SK-N-SH treated with all-trans-retinoic acid at 6 μM for 48 hours (cell line): Measurements from ENCODE around the gene PRMT1.

Experiments used
- ARNTL ChIP-seq: fragments of 450-650 bp; formaldehyde crosslinking; IDR thresholded peaks from 2 replicates; pipeline ENCODE4 v1.5.0; 2020; ENCODE audit warnings: low read depth, mild to moderate bottlenecking, moderate library complexity, borderline replicate concordance
- GLIS3 ChIP-seq: fragments of 250-450 bp; sonication (Bioruptor Pico); IDR thresholded peaks from 2 replicates; pipeline ENCODE4 v1.5.0; 2020; ENCODE audit warnings: mild to moderate bottlenecking, moderate library complexity
- ISL1 ChIP-seq: fragments of 250-450 bp; sonication (Bioruptor Pico); IDR thresholded peaks from 2 replicates; pipeline ENCODE4 v2.1.2; 2022; ENCODE audit warnings: mild to moderate bottlenecking, moderate library complexity
- OSR1 ChIP-seq: fragments of 250-450 bp; sonication (Bioruptor Pico); IDR thresholded peaks from 2 replicates; pipeline ENCODE4 v1.8.0; 2022; ENCODE audit warnings: moderate library complexity, mild to moderate bottlenecking, inconsistent platforms
- TOX ChIP-seq: fragments of 250-450 bp; sonication (Bioruptor Pico); IDR thresholded peaks from 2 replicates; pipeline ENCODE4 v1.8.0; 2021; ENCODE audit warnings: mild to moderate bottlenecking, moderate library complexity, borderline replicate concordance
- ZC3H10 ChIP-seq: fragments of 250-450 bp; sonication (Bioruptor Pico); IDR thresholded peaks from 2 replicates; pipeline ENCODE4 v1.5.1; 2021; ENCODE audit warnings: mild to moderate bottlenecking, moderate library complexity
- ZFP3 ChIP-seq: fragments of 250-450 bp; sonication (Bioruptor Pico); IDR thresholded peaks from 2 replicates; pipeline ENCODE4 v1.5.0; 2020; ENCODE audit warnings: mild to moderate bottlenecking, moderate library complexity
- ZFP30 ChIP-seq: fragments of 450-650 bp; formaldehyde crosslinking; IDR thresholded peaks from 2 replicates; pipeline ENCODE4 v1.5.0; 2022; ENCODE audit warnings: mild to moderate bottlenecking, moderate library complexity
- TF ChIP-seq, protein P1 (sequence below): fragments of 250-450 bp; sonication (Bioruptor Pico); IDR thresholded peaks from 2 replicates; pipeline ENCODE4 v1.8.0; 2021; ENCODE audit warnings: low read depth, mild to moderate bottlenecking, moderate library complexity, borderline replicate concordance
- TF ChIP-seq, protein P2 (sequence below): fragments of 250-450 bp; sonication (Bioruptor Pico); IDR thresholded peaks from 2 replicates; pipeline ENCODE4 v1.8.0; 2020; ENCODE audit warnings: mild to moderate bottlenecking, moderate library complexity, borderline replicate concordance
- TF ChIP-seq, protein P3 (sequence below): fragments of 250-450 bp; sonication (Bioruptor Pico); IDR thresholded peaks from 2 replicates; pipeline ENCODE4 v1.5.1; 2021; ENCODE audit warnings: mild to moderate bottlenecking, moderate library complexity

DNA sequence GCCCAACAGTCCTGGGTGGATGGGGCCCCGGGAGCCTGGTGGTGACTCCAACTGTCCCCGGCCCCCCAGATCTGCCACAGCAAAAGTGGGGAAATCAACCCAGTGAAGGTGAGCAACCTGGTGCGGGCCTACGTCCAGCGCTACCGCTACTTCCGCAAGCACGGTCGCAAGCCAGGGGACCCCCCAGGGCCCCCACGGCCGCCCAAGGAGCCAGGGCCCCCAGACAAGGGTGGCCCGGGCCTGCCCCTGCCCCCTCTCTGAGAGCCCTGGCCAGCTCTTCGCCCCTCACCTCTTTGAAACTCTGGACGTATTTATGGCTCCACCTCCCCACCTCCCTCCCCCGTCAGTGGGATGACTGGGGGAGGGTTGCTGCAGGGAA lies 18.9 kb upstream of the PRMT1 start:
- TF ChIP-seq, protein P1, sequence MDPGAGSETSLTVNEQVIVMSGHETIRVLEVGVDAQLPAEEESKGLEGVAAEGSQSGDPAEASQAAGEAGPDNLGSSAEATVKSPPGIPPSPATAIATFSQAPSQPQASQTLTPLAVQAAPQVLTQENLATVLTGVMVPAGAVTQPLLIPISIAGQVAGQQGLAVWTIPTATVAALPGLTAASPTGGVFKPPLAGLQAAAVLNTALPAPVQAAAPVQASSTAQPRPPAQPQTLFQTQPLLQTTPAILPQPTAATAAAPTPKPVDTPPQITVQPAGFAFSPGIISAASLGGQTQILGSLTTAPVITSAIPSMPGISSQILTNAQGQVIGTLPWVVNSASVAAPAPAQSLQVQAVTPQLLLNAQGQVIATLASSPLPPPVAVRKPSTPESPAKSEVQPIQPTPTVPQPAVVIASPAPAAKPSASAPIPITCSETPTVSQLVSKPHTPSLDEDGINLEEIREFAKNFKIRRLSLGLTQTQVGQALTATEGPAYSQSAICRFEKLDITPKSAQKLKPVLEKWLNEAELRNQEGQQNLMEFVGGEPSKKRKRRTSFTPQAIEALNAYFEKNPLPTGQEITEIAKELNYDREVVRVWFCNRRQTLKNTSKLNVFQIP, result no peak
- TF ChIP-seq, protein P2, sequence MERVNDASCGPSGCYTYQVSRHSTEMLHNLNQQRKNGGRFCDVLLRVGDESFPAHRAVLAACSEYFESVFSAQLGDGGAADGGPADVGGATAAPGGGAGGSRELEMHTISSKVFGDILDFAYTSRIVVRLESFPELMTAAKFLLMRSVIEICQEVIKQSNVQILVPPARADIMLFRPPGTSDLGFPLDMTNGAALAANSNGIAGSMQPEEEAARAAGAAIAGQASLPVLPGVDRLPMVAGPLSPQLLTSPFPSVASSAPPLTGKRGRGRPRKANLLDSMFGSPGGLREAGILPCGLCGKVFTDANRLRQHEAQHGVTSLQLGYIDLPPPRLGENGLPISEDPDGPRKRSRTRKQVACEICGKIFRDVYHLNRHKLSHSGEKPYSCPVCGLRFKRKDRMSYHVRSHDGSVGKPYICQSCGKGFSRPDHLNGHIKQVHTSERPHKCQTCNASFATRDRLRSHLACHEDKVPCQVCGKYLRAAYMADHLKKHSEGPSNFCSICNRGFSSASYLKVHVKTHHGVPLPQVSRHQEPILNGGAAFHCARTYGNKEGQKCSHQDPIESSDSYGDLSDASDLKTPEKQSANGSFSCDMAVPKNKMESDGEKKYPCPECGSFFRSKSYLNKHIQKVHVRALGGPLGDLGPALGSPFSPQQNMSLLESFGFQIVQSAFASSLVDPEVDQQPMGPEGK (CRISPR knock-in tag), result no peak
- TF ChIP-seq ZC3H10 (CRISPR knock-in tag) (no peak), OSR1 (CRISPR knock-in tag) (no peak), ZFP3 (no peak), TOX (CRISPR knock-in tag) (no peak), ZFP30 (no peak), GLIS3 (CRISPR knock-in tag) (no peak), ISL1 (CRISPR knock-in tag) (no peak), ARNTL (CRISPR knock-in tag) (no peak)
- TF ChIP-seq, protein P3, sequence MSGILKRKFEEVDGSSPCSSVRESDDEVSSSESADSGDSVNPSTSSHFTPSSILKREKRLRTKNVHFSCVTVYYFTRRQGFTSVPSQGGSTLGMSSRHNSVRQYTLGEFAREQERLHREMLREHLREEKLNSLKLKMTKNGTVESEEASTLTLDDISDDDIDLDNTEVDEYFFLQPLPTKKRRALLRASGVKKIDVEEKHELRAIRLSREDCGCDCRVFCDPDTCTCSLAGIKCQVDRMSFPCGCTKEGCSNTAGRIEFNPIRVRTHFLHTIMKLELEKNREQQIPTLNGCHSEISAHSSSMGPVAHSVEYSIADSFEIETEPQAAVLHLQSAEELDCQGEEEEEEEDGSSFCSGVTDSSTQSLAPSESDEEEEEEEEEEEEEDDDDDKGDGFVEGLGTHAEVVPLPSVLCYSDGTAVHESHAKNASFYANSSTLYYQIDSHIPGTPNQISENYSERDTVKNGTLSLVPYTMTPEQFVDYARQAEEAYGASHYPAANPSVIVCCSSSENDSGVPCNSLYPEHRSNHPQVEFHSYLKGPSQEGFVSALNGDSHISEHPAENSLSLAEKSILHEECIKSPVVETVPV, result no peak
